H1 (cell line): ENCODE measurements around the gene LAX1. TPM values are rescaled to one million over a fixed set of nuclear protein-coding genes. Genes with fewer than 3 reads are reported as not detected.

Experiments
- BACH1 ChIP-seq: IDR thresholded peaks from 2 replicates; pipeline ENCODE4 v1.6.1; 2012; ENCODE audit warnings: low read length, improper control_type of control experiment
- CBX8 ChIP-seq: fragments of 300-800, 300-1000 bp; sonication (generic); IDR thresholded peaks from 2 replicates; pipeline ENCODE4 v1.7.1; 2016; ENCODE audit warnings: low read depth, low read length, borderline replicate concordance
- KDM5A ChIP-seq: fragments of 200-600 bp; IDR thresholded peaks from 2 replicates; pipeline ENCODE4 v1.7.1; 2012; ENCODE audit warnings: mild to moderate bottlenecking, low read length, inconsistent platforms, mixed read lengths
- polyA plus RNA-seq, 7 experiments: library from polyadenylated mRNA; depleted of rRNA in 3 of 7; stranded (reverse) in 5 of 7; unstranded in 2 of 7; fragments of >200 nt in 5 of 7; fragments of 200-250 nt in 2 of 7; gene quantifications; 1 replicate in 5 of 7; 2 replicates in 1 of 7; 4 replicates in 1 of 7; pipeline versions ENCODE4 v1.2.1 to v1.2.3, GENCODE V29; 2011 to 2013; ENCODE audit warnings: missing spikeins in 2 of 7, mixed read lengths in 2 of 7
- total RNA-seq: library from RNA; stranded (reverse); fragmentation: NEBNext Ultra II Directional; extraction: Animal tissue kit (Norgen Biotek cat#: 25700); gene quantifications from 2 replicates; pipeline ENCODE4 v1.2.1, GENCODE V29; 2021
- TF ChIP-seq, protein P1 (sequence below), 3 experiments: IDR thresholded peaks; 1 replicate in 2 of 3; 2 replicates in 1 of 3; pipeline versions ENCODE4 v1.5.1 to v1.6.1; 2011; ENCODE audit warnings: low read length in 3 of 3, mild to moderate bottlenecking in 3 of 3, inconsistent platforms in 2 of 3, low read depth in 1 of 3, moderate library complexity in 1 of 3; ENCODE audit not compliant: insufficient read depth in 1 of 3; ENCODE audit errors: control extremely low read depth in 1 of 3

The LAX1 gene
- total and polyA plus RNA-seq, 2 of the 8 experiments (the other 6 are each of a cell fraction or from before 2014, with no cell fraction given), result 0.11 TPM; not detected in 1

GRCh38 chr1:203797948-203798655 is 33.1 kb downstream of the LAX1 start (continued):
- no peak for TF ChIP-seq BACH1
- no peak for TF ChIP-seq KDM5A
- TF ChIP-seq CBX8, result no peak
- TF ChIP-seq, protein P1, sequence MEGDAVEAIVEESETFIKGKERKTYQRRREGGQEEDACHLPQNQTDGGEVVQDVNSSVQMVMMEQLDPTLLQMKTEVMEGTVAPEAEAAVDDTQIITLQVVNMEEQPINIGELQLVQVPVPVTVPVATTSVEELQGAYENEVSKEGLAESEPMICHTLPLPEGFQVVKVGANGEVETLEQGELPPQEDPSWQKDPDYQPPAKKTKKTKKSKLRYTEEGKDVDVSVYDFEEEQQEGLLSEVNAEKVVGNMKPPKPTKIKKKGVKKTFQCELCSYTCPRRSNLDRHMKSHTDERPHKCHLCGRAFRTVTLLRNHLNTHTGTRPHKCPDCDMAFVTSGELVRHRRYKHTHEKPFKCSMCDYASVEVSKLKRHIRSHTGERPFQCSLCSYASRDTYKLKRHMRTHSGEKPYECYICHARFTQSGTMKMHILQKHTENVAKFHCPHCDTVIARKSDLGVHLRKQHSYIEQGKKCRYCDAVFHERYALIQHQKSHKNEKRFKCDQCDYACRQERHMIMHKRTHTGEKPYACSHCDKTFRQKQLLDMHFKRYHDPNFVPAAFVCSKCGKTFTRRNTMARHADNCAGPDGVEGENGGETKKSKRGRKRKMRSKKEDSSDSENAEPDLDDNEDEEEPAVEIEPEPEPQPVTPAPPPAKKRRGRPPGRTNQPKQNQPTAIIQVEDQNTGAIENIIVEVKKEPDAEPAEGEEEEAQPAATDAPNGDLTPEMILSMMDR (IDR thresholded peaks at IDR 0.05; ENCODE audit: control extremely low read depth in 1 of 3, insufficient read depth in 1 of 3, low read depth in 1 of 3, low read length in 3 of 3), result no peak
- TF ChIP-seq, all 59 proteins: peak for 3
